PC-3 (cell line): ENCODE data around the gene PDPN. TPM values are rescaled to one million over a fixed set of nuclear protein-coding genes. Genes with fewer than 3 reads are reported as not detected.
A peak's percentile ranks its signal among the peaks of the same experiment; 100 is the strongest.
"Not testable (repeated sequence)": the region's sequence is repeated elsewhere in the genome, so short reads cannot be mapped to it uniquely, and the experiment has no call there.

ENCODE experiments used
- ATAC-seq: fragments of 200-7000 bp; cut with Tn5 transposase; 2 replicates; pipeline ENCODE4 v1.9.1; 2020; ENCODE audit warnings: mild to moderate bottlenecking, moderate library complexity
- BruUV-seq: library from RNA; stranded (reverse); fragments of 400-500 nt; replicated peaks from 2 replicates; lab custom pipeline; 2021; lab: Mats Ljungman, UMichigan
- CTCF ChIA-PET: fragments of 300-600 bp; sonication (Branson Sonifier 250); formaldehyde crosslinking; loops from one replicate; lab custom pipeline; 2022; ENCODE audit warnings: antibody characterized with exemption; lab: Charles Lee
- POLR2A ChIA-PET: fragments of 300-600 bp; sonication (Branson Sonifier 250); formaldehyde crosslinking; loops from one replicate; lab custom pipeline; 2022; ENCODE audit warnings: antibody characterized with exemption; ENCODE audit not compliant: unreplicated experiment; lab: Charles Lee
- DNase-seq: peaks from one replicate; pipeline ENCODE4 v3.0.0-alpha.2; 2015
- H2AFZ ChIP-seq: fragments of 300-600 bp; sonication (generic); 2 replicates; pipeline ENCODE4 v1.6.0; 2016; ENCODE audit warnings: antibody characterized with exemption, low read length
- H3F3A ChIP-seq: fragments of 300-600 bp; sonication (generic); one replicate; pipeline ENCODE4 v1.6.0; 2017; ENCODE audit warnings: antibody characterized with exemption, low read length, control low read depth, mild to moderate bottlenecking; ENCODE audit not compliant: unreplicated experiment
- H3K27ac ChIP-seq: fragments of 300-600 bp; sonication (generic); 2 replicates; pipeline ENCODE4 v1.5.1; 2016; ENCODE audit warnings: mild to moderate bottlenecking, low read length
- H3K27me3 ChIP-seq: fragments of 300-600 bp; sonication (generic); 2 replicates; pipeline ENCODE4 v1.6.1; 2016; ENCODE audit warnings: low read length, mixed read lengths
- H3K36me3 ChIP-seq: fragments of 300-600 bp; sonication (generic); 2 replicates; pipeline ENCODE4 v1.6.1; 2016; ENCODE audit warnings: low read depth, mixed run types, low read length, mixed read lengths
- H3K4me1 ChIP-seq: fragments of 300-600 bp; sonication (generic); 2 replicates; pipeline ENCODE4 v1.5.1; 2016; ENCODE audit warnings: low read length; ENCODE audit not compliant: insufficient read depth
- H3K4me2 ChIP-seq: fragments of 300-600 bp; sonication (generic); 2 replicates; pipeline ENCODE4 v1.6.0; 2016; ENCODE audit warnings: low read length
- H3K4me3 ChIP-seq: fragments of 300-600 bp; sonication (generic); 2 replicates; pipeline ENCODE4 v1.5.1; 2016; ENCODE audit warnings: mild to moderate bottlenecking, low read length, mixed read lengths
- H3K79me2 ChIP-seq: fragments of 300-600 bp; sonication (generic); 2 replicates; pipeline ENCODE4 v1.6.1; 2017; ENCODE audit warnings: low read length, mixed read lengths
- H3K9ac ChIP-seq: fragments of 300-600 bp; sonication (generic); 2 replicates; pipeline ENCODE4 v1.6.0; 2016; ENCODE audit warnings: mild to moderate bottlenecking, low read length
- H3K9me2 ChIP-seq: fragments of 300-600 bp; sonication (generic); replicated peaks from 2 replicates; pipeline ENCODE4 v1.6.1; 2016; ENCODE audit warnings: mixed run types, low read length, mixed read lengths
- H3K9me3 ChIP-seq: fragments of 300-600 bp; sonication (generic); 2 replicates; pipeline ENCODE4 v1.6.1; 2016; ENCODE audit warnings: low read length, mixed read lengths
- H4K20me1 ChIP-seq: fragments of 300-600 bp; sonication (generic); 2 replicates; pipeline ENCODE4 v1.6.1; 2016; ENCODE audit warnings: low read length, mixed read lengths
- EZH2 ChIP-seq: fragments of 300-600 bp; sonication (generic); IDR thresholded peaks from one replicate; pipeline ENCODE4 v1.6.1; 2017; ENCODE audit warnings: antibody characterized with exemption, mild to moderate bottlenecking, low read length; ENCODE audit not compliant: unreplicated experiment
- EZH2phosphoT487 ChIP-seq: fragments of 300-600 bp; sonication (generic); IDR thresholded peaks from 2 replicates; pipeline ENCODE4 v1.6.1; 2018; ENCODE audit warnings: mild to moderate bottlenecking, antibody characterized with exemption, low read length, borderline replicate concordance
- intact Hi-C: fragments of 100-400 bp; cut with micrococcal nuclease; formaldehyde crosslinking; loops from 2 replicates; pipeline ENCODE4 v1.9.0; 2023
- total RNA-seq: library from RNA; depleted of rRNA; stranded (reverse); fragments of >200 nt; gene quantifications from 2 replicates; pipeline ENCODE4 v1.2.3, GENCODE V29; 2014
- TF ChIP-seq, protein P1 (sequence below): fragments of 300-600 bp; sonication (generic); conservative IDR thresholded peaks from 2 replicates; pipeline ENCODE4 v1.5.1; 2017; ENCODE audit warnings: antibody characterized with exemption, low read depth, mild to moderate bottlenecking, low read length

The PDPN gene
- total RNA-seq, 1 experiment from 2014 or later: 0.47 TPM

DNA sequence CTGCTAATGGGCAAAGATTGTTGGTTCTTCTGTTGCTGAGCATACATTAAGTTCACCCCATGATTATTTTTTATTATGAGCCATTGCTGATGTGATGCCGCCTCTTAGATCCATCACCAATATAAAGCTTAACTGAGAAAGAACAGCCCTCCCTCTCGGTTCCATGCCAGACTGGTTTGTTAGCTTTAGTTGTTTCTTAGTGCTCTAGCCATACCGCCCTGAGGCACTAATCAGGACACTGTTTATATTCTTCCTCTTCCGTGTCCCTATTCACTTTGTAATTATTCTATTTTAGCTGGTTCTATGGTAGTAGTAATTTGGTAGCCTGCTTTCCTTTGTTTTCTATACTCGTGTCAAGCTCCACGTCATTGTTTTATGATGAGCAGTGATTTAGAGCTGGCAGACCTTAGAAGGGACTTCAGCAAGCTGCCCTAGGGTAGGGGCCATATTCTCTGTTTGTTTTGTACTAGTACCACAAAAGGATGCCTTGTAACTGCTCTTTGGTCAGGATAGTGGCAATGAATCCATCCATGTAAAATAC lies 27.3 kb upstream of the PDPN start:
- H3K9ac ChIP-seq: no peak overlapping the region
- no peaks in the 10 kb centered on the region for H3F3A ChIP-seq
- H3K27ac ChIP-seq: no peak overlapping the region
- no peak overlapping the region for H3K4me2 ChIP-seq
- H2AFZ ChIP-seq: no peak overlapping the region
- no peaks in the 10 kb centered on the region for H4K20me1 ChIP-seq
- ATAC-seq (no peak), DNase-seq (peak; percentile 21)
- H3K4me3 ChIP-seq: no peak overlapping the region
- H3K36me3 ChIP-seq: no peaks in the 10 kb centered on the region
- no peaks in the 10 kb centered on the region for H3K9me2 ChIP-seq
- ChIA-PET POLR2A (no interaction called here), CTCF (no interaction called here)
- no TSS peak for BruUV-seq
- no peak for TF ChIP-seq EZH2phosphoT487
- TF ChIP-seq, protein P1, sequence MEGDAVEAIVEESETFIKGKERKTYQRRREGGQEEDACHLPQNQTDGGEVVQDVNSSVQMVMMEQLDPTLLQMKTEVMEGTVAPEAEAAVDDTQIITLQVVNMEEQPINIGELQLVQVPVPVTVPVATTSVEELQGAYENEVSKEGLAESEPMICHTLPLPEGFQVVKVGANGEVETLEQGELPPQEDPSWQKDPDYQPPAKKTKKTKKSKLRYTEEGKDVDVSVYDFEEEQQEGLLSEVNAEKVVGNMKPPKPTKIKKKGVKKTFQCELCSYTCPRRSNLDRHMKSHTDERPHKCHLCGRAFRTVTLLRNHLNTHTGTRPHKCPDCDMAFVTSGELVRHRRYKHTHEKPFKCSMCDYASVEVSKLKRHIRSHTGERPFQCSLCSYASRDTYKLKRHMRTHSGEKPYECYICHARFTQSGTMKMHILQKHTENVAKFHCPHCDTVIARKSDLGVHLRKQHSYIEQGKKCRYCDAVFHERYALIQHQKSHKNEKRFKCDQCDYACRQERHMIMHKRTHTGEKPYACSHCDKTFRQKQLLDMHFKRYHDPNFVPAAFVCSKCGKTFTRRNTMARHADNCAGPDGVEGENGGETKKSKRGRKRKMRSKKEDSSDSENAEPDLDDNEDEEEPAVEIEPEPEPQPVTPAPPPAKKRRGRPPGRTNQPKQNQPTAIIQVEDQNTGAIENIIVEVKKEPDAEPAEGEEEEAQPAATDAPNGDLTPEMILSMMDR: no peak
- no peak for TF ChIP-seq EZH2
- no peaks in the 10 kb centered on the region for H3K9me3 ChIP-seq
- H3K4me1 ChIP-seq: no peaks in the 10 kb centered on the region
- H3K27me3 ChIP-seq: peaks cover 40% of the 10 kb centered on the region
- intact Hi-C loops: no loop called here
- no peaks in the 10 kb centered on the region for H3K79me2 ChIP-seq

DNA sequence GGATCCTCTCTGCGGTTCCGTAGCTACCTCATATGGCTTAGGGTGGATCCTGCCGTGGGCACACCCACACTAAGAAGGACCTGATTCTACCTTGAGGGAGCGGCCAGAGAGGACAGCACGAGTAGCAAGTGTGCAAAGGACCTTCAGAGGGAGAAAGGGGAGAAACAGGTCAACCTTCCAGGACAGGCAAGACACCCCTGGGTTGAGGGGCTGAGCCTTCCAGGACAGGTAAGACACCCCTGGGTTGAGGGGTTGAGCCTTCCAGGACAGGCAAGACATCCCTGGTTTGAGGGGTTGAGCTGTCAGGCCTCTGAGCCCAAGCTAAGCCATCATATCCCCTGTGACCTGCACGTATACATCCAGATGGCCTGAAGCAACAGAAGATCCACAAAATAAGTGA lies 23.1 kb upstream of the PDPN start:
- no peak for DNase-seq
- Histone ChIP-seq H3K9me2 (no peaks in the 10 kb centered on the region), H3K4me2 (no peak overlapping the region), H3K9me3 (no peaks in the 10 kb centered on the region), H3F3A (no peaks in the 10 kb centered on the region), H4K20me1 (no peaks in the 10 kb centered on the region), H3K4me1 (no peaks in the 10 kb centered on the region), H3K9ac (no peak overlapping the region), H3K36me3 (no peaks in the 10 kb centered on the region), H3K79me2 (no peaks in the 10 kb centered on the region), H2AFZ (no peak overlapping the region), H3K27ac (no peak overlapping the region), H3K4me3 (no peak overlapping the region), H3K27me3 (peaks cover 64% of the 10 kb centered on the region)
- no peak for TF ChIP-seq EZH2
- TF ChIP-seq EZH2phosphoT487: no peak
- TF ChIP-seq, protein P1: no peak
- POLR2A ChIA-PET: no interaction called here
- intact Hi-C loops: no loop called here
- no TSS peak for BruUV-seq
- CTCF ChIA-PET: no interaction called here
- no peak for ATAC-seq

DNA sequence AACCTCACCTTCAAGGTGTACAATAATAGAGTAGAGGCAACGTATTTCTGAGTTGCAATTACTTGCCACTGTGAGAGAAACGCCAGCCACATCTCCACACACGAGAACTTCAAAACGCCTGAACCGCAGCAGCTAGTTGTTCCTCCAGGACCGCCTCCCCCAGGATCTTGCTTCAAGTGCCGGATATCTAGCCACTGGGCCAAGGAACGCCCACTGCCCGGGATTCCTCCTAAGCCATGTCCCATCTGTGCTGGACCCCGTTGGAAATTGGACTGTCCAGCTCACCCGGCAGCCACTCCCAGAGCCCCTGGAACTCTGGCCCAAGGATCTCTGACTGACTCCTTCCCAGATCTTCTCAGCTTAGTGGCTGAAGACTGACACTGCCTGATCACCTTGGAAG lies 20.7 kb upstream of the PDPN start:
- intact Hi-C loops, H3K9ac ChIP-seq: not testable (repeated sequence)

More for the DNA sequence above, 20.7 kb upstream of the PDPN start:
- CTCF ChIA-PET, DNase-seq, H3K4me3 ChIP-seq, POLR2A ChIA-PET, ATAC-seq, H3K4me1 ChIP-seq, H3K36me3 ChIP-seq, BruUV-seq, H3K27ac ChIP-seq, H3K4me2 ChIP-seq, H2AFZ ChIP-seq, H3F3A ChIP-seq, H3K9me3 ChIP-seq, H4K20me1 ChIP-seq, H3K79me2 ChIP-seq, H3K9me2 ChIP-seq: not testable (repeated sequence)
- peaks cover 55% of the 10 kb centered on the region for H3K27me3 ChIP-seq
